Femur (tissue), 1 donor: ENCODE measurements around the gene DHRS4.
"Not testable (repeated sequence)": the region's sequence is repeated elsewhere in the genome, so short reads cannot be mapped to it uniquely, and the experiment has no call there.

Experiments used
- DNase-seq: peaks from one replicate; pipeline ENCODE4 v3.0.0-alpha.2; 2017

The DHRS4 gene

DNA sequence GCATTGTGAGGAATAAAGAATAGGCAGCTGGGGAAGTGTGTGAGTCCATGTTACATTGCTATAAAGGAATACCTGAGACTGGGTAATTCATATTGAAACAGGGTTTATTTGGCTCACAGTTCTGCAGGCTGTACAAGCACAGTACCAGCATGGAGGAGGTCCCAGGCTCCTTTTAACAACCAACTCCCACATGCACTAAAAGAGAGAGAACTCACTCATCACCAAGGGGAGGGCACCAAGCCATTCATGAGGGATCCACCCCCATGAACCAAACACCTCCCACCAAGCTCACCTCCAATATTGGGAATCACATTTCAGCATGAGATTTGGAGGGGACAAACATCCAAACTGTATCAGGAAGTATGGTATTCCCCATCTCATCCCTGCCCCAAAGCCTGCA lies 11.9 kb upstream of the DHRS4 start:
- no peak for DNase-seq

DNA sequence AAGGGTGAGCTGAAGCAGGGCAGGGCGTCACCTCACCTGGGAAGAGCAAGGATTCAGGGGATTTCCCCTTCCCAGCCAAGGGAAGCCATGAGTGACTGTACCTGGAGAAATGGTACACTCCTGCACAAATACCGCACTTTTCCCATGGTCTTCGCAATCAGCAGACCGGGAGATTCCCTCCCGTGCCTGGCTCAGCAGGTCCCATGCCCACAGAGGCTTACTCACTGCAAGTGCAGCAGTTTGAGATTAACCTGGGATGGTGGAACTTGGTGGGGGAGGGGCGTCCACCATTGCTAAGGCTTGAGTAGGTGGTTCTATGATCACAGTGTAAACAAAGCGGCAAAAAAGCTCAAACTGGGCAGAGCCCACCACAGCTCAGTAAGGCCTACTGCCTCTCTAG lies 11.0 kb upstream of the DHRS4 start:
- DNase-seq = no peak

DNA sequence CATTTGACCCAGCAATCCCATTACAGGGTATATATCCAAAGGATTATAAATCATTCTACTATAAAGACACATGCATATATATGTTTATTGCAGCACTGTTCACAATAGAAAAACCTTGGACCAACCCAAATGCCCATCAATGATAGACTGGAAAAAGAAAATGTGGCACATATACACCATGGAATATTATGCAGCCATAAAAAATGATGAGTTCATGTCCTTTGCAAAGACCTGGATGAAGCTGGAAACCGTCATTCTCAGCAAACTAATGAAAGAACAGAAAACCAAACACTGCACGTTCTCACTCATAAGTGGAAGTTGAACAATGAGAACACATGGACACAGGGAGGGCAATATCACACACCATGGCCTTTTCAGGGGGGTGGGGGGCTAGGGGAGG lies 4.5 kb upstream of the DHRS4 start:
- not testable (repeated sequence) for DNase-seq

DNA sequence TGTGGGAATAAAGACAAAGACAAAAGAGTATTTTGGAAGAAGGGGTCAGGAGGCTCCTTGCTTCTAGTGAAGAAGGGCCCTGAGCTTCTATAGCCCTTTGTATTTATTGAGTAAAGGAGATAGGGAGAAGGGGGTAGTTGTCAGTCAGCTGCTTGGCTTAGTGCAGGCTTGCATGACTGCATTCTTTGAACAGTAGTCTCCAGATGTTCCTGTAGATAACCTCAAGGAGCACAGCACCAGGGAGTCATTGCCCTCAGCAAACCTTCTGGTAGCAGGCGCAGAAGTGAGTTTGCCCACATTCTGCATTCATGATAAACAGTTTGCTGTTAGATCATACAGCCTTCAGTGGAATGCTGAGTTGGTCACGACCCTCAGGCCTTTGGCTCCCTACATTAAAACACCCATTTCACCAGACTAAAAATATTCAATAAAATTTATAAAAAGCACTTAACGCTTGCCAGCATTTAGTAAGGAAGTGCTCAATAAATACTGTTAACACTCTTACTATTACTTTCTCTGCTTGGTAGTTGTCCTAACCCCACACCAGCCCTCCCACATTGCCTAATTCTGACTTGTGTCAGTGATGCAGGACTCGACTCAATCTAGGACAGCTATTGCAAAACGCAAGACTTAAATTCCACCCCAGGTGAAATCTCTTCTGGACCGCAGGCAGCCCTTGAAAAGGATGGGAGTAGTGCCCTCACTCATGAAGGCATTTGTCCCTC lies 3.0 kb upstream of the DHRS4 start:
- no peak for DNase-seq

DNA sequence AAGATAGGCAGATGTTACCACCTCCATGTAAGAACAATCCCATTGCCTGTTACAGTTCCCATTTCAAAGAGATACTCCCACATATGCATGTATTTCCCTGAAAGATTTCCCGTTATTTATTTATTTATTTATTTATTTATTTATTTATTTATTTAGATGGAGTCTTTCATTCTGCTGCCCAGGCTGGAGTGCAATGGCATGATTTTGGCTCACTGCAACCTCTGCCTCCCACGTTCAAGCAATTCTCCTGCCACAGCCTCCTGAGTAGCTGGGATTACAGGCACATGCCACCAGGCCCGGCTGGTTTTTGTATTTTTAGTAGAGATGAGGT lies 2.5 kb upstream of the DHRS4 start:
- not testable (repeated sequence) for DNase-seq

DNA sequence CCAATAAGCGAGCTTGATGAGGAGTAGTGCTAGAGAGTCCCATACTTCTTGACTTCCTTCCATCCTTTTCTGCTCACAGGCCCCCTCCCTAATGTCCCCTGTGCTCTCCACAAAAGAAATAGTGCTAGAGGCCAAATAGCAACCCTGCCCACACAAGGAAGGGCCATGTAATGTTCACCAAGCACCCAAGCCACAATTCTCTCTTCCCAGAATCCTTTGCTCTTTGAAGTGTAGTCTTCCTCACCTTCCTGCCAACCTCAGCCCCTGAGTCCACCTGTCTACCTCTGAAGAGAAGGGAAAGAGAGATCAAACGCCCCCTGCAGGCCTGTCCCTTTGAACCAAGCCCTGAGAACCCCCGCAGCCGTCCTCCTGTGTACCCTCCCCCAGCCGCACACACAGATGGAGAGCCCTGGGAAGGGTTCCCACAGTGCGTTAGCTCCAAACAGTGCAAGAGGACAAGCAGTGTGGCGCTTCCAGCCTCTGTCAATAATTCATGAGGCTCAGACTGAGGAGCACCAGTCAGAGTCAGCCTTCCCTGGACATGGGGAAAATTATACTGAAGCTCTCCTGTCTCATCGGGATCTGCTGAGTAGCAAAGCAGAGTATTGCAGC lies 1.9 kb upstream of the DHRS4 start:
- DNase-seq = peak; percentile 53

DNA sequence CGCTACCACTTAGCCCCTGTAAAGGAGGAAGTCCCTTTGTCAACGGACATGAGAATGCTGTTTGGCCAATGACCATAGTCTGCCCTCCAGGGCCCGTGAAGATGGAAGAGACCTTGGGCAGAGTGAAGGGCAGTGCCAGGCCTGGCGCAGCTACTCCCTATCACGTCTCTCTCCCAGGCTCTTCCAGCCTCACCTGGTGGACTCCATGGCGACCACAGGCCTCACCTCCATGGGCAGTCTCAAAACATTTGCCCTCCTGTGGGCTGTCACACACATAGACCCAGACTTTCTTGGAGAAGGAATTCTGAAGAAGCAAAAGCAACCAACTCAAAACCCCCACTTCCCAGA lies 480 bp upstream of the DHRS4 start:
- DNase-seq = not testable (repeated sequence)

DNA sequence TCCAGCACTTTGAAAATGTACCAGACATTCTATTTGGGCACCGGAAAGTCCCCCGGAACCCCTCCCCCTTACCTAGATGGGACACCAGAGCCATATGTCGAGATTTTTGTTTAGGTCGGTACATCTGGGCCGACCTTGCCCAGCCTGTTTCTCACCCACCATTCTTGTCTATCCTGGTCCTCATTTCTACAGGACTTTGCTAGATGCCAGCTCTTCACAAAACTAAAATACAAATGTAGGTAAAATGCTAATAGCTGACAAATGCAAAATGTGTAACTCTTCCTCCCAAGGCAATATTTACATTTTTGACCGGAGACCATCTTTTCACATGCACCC lies 677 bp downstream of the DHRS4 start:
- DNase-seq = not testable (repeated sequence)

DNA sequence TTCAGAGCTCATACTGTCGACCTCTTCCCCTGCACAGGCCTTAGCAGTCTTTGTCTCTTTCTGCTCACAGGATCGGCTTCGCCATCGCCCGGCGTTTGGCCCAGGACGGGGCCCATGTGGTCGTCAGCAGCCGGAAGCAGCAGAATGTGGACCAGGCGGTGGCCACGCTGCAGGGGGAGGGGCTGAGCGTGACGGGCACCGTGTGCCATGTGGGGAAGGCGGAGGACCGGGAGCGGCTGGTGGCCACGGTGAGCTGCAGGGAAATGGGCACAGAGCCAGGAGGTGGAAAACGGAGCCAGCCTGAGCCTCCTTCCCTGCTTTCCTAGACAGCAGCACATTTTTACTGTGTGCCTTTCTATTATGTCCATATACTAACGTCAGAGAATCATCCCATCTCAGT lies 1.4 kb downstream of the DHRS4 start:
- not testable (repeated sequence) for DNase-seq

DNA sequence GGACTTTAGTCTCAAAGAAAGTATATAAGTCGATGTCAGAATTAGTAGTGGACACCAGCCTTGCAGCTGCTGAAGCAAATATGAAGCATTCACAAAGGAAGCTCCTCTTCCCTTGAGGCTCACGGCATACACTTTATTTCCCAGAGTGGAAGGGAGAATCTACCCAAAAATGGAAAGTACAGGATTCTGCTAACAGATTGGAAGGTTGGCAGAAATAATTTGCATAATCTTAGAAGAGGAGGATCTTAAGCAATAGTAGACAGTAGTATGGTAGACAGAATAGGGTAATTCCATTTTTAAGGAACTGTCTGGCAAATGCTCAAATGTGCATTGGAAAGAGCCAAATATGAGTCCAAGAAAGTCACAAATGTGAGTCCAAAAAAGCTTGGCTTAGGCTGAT lies 2.2 kb downstream of the DHRS4 start:
- DNase-seq = not testable (repeated sequence)

DNA sequence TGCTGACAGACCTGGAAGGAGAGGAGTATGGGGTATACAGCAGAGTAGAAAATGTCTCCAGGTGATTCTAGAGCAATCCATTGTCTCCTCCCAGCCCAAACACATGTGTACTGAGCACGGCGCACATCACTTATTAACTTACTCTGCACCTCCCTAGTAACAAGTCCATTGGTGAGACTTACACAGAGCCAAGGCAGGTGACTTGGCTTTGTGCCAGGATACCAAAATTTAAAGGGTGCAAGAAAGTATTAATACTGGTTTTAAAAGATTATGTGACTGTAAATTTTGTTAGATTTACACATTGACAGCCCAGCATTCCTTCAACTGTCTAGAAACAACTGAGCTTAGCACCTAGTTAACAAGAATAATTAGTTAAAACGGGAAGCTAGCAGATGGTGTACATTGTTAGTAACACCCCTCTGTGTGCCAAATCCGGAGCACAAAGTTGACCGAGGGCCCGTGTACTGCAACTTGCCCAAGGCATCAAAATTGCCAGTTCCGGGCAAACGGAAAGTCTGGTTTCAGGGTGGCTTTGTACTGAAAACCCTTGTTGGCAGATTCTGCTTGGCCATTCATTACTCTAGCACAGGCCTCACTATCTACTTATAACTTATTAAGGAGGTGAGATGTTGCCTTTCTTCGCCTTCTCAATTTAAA lies 4.5 kb downstream of the DHRS4 start:
- DNase-seq = not testable (repeated sequence)

DNA sequence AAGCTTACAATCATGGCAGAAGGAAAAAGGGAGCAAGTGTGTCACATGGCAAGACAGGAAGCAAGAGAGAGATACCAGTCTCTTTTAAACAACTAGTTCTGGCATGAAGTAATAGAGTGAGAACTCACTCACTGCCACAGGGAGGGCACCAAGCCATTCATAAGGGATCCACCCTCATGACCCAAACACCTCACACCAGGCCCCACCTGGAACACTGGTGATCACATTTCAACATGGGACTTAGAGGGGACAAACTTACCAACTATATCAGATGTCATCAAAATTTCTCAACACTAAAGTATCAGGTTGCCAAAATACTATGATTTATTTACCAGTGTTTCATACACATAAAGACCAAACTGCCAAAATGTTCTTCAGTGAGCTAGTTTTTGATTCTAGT lies 7.3 kb downstream of the DHRS4 start:
- DNase-seq = not testable (repeated sequence)

DNA sequence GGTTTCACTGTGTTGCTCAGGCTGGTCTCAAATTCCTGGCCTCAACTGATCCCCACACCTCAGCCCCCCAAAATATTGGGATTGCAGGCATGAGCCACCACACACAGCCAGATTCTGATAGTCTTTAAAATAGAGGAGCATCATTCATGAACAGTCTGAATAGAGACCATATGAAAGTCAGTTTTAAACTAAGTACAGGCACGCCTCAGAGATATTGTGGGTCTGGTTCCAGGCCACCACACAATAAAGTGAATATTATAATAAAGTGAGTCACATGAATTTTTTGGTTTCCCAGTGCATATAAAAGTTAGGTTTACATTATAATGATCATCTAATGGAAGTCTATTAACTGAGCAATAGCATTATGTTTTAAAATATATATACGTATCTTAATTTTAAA lies 8.1 kb downstream of the DHRS4 start:
- not testable (repeated sequence) for DNase-seq

DNA sequence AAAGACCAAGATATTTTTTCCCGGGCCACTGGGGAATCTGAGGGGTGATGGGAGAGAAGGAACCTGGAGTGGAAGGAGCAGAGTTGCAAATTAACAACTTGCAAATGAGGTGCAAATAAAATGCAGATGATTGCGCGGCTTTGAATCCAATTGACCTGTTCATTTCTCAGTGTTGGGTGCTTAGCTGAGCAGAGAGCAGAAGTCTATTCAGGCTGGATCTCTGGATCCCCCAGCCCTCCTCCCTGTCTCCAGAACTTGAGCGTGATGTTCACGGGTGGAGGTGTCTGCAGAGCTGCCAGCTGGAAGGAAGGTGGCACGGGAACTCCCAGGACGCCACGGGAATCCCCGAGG lies 15.5 kb downstream of the DHRS4 start:
- not testable (repeated sequence) for DNase-seq

DNA sequence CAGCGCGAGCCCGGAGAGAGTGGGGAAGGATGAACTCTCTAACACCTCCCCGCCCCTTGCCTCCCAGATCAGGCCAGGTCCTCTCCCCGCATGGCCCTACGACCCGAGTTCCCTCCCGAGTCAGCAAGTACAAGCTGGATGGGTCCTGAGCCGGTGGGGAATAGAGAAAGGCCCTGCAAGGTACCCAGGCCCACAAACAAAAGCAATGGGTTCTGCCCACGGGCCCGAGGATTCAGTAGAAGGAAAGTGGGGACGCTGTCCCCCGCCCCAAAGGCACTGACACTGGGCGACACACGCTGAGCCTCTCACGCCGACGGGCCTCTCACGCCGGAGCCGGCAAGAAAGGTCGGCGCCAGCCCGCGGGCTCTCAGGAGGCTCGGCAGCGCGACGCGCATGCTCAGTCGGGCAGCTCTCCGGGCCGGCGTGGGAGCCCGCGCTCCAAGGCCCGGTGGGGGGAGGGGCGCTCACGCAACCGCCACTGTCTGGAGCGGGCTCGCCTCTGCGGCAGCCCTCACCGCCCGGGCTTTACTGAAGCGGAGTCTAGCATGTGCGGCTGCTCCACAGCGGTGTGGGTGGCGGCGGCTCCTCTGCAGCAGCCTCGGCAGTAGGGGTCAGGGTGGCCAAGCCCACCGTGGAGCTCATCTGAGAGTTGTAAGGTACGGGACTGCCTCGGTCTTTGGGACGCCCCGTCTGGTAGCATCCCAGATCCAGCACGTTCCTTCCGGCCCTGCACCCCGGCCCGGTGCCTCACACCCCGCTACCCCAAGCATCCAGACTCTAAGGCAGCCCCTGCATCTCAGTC lies 16.1 kb downstream of the DHRS4 start:
- peak; percentile 53 for DNase-seq

DNA sequence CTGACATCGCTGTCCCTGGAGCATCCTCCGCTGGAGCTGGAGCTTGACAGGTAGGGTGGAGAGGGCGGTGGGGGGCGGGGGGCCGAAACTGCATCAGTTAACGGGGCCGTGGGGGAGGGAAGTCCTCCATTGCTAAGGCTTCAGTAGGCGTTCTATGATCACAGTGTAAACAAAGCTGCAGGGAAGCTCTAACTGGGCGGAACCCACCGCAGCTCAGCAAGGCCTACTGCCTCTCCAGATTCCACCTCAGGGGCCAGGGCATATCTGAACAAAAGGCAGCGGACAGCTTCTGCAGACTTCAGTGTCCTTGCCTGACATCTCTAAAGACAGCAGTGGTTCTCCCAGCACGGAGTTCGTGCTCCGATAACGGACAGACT lies 16.7 kb downstream of the DHRS4 start:
- DNase-seq = not testable (repeated sequence)

DNA sequence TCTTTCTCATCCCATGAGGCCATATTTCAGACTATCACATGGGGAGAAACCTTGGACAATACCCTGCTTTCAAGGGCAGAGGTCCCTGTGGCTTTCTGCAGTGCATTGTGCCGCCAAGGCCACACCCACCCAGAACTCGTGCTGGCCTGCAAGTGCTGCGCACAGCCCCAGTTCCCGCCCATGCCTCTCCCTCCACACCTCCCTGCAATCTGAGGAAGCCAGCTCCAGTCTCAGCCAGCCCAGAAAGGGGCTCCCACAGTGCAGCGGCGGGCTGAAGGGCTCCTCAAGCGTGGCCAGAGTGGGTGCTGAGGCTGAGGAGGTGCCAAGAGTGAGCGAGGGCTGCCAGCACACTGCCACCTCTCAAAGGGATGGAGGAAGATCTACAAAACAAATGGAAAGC lies 19.6 kb downstream of the DHRS4 start:
- not testable (repeated sequence) for DNase-seq

DNA sequence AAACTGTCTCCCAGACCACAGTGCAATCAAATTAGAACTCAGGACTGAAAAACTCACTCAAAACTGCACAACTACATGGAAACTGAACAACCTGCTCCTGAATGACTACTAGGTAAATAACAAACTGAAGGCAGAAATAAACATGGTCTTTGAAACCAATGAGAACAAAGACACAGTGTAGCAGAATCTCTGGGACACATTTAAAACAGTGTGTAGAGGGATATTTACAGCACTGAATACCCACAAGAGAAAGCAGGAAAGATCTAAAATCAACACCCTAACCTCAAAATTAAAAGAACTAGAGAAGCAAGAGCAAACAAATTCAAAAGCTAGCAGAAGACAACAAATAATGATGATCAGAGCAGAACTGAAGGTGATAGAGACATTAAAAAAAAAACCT lies 20.5 kb downstream of the DHRS4 start:
- DNase-seq = not testable (repeated sequence)

DNA sequence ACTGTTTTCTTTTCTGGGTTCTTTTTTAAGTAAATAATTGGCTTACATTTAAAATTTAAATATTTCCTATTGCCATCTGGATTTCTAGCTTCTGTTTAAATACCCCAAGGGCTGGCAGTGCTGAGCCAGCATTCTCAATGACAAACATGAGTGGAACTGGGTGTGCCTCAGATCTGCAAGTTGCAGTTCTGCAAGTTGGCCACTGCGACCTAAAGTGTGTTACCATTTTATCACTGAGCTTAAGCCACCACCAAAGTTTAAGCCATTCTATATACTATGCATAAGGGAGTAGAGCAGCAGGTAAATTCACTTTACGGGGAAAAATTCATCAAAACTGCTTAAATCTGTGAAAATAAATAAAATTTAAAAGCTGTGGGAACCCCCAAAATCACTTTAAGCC lies 23.6 kb downstream of the DHRS4 start:
- not testable (repeated sequence) for DNase-seq

DNA sequence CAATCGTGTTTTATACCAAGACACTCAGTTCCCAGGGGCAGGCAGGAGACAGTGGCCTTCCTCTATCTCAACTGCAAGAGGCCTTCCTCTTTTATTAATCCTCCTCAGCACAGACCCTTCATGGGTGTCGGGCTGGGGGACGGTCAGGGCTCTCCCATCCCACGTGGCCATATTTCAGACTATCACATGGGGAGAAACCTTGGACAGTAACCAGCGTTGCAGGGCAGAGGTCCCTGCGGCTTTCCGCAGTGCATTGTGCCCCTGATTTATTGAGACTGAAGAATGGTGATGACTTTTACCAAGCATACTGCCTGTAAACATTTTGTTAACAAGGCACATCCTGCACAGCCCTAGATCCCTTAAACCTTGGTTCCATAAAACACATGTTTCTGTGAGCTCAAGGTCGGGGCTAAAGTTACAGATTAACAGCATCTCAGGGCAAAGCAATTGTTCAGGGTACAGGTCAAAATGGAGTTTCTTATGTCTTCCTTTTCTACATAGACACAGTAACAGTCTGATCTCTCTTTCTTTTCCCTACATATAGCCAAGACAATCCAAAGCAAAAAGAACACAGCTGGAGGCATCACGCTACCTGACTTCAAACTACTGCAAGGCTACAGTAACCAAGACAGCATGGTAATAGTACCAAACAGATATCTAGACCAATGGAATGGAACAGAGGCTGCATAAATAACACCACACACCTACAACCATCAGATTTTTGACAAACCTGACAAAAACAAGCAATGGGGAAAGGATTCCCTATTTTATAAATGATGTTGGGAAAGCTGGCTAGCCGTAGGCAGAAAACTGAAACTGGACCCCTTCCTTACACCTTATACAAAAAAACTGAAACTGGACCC lies 28.6 kb downstream of the DHRS4 start:
- not testable (repeated sequence) for DNase-seq

DNA sequence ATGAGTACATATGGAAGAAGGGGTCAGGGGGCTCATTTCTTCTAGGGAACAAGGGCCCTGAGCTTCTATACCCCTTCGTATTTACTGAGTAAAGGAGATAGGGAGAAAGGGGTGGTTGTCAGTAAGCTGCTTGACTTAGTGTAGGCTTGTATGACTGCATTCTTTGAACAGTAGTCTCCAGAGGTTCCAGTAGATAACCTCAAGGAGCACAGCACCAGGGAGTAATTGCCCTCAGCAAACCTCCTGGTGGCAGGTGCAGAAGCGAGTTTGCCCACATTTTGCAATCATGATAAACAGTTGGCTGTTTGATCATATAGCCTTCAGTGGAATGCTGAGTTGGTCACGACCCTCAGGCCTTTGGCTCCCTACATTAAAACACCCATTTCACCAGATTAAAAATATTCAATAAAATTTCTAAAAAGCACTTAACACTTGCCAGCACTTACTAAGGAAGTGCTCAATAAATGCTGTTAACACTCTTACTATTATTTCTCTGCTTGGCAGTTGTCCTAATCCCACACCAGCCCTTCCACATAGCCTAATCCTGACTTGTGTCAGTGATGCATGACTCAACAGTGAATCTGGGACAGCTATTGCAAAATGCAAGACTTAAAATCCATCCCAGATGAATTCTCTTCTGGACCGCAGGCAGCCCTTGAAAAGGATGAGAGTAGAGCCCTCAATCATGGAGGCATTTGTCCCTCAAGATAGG lies 31.5 kb downstream of the DHRS4 start:
- no peak for DNase-seq

DNA sequence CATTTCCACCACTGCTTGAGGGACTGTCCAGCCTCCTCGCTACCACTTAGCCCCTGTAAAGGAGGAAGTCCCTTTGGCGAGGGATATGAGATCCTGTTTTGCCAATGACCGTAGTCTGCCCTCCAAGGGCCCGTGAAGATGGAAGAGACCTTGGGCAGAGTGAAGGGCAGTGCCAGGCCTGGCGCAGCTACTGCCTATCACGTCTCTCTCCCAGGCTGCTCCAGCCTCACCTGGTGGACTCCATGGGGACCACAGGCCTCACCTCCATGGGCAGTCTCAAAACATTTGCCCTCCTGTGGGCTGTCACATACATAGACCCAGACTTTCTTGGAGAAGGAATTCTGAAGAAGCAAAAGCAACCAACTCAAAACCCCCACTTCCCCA lies 34.6 kb downstream of the DHRS4 start:
- DNase-seq = not testable (repeated sequence)
